Measurements from ENCODE around the gene DIO3. TPM values are rescaled to one million over a fixed set of nuclear protein-coding genes. Genes with fewer than 3 reads are reported as not detected.

DIO3 gene
- total RNA-seq, 2 experiments from 2014 or later, result not detected

GRCh38 chr14:101563352-101563653, 2.0 kb downstream of the DIO3 start:
- no peak for TF ChIP-seq EZH2phosphoT487 (IDR thresholded peaks at IDR 0.05; ENCODE audit: borderline replicate concordance, low read depth, low read length)
- TF ChIP-seq, protein P1, sequence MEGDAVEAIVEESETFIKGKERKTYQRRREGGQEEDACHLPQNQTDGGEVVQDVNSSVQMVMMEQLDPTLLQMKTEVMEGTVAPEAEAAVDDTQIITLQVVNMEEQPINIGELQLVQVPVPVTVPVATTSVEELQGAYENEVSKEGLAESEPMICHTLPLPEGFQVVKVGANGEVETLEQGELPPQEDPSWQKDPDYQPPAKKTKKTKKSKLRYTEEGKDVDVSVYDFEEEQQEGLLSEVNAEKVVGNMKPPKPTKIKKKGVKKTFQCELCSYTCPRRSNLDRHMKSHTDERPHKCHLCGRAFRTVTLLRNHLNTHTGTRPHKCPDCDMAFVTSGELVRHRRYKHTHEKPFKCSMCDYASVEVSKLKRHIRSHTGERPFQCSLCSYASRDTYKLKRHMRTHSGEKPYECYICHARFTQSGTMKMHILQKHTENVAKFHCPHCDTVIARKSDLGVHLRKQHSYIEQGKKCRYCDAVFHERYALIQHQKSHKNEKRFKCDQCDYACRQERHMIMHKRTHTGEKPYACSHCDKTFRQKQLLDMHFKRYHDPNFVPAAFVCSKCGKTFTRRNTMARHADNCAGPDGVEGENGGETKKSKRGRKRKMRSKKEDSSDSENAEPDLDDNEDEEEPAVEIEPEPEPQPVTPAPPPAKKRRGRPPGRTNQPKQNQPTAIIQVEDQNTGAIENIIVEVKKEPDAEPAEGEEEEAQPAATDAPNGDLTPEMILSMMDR (conservative IDR thresholded peaks at IDR 0.05; ENCODE audit: low read length), result no peak
- no peak for DNase-seq (ENCODE audit: low spot score)
- intact Hi-C loops (cut with micrococcal nuclease; ENCODE audit: unreplicated experiment), result loop anchor here (10.0 kb wide), 1 partner anchor 199 kb away; no protein-coding TSS in a partner anchor
- peak overlapping the region; percentile 25 for H3K27ac ChIP-seq (ENCODE audit: low read depth, low read length, poor library complexity, severe bottlenecking)
- no peaks in the 10 kb centered on the region for H3K9me2 ChIP-seq (ENCODE audit: insufficient read depth, low read length)
- H3K9me3 ChIP-seq (ENCODE audit: low read length), result no peaks in the 10 kb centered on the region
- ChIA-PET CTCF (ENCODE audit: unreplicated experiment) (interaction anchor here (0.6 kb wide), 1 partner anchor 709 kb away, joined by 3 read pairs; no protein-coding TSS in a partner anchor), POLR2A (interaction anchor here (0.7 to 1.0 kb wide), 2 partner anchors 82 to 160 kb away, joined by 3 to 5 read pairs; no protein-coding TSS in a partner anchor)
- H3K79me2 ChIP-seq (ENCODE audit: insufficient read depth, low read depth, low read length), result no peaks in the 10 kb centered on the region
- H3K4me2 ChIP-seq (ENCODE audit: low read length), result peak overlapping the region; percentile 64
- H4K20me1 ChIP-seq (ENCODE audit: insufficient read depth, low read length), result no peaks in the 10 kb centered on the region
- H3K4me3 ChIP-seq (ENCODE audit: low read depth, low read length, poor library complexity, severe bottlenecking), result peak overlapping the region; percentile 32
- H3K36me3 ChIP-seq (ENCODE audit: insufficient read depth, low read length), result no peaks in the 10 kb centered on the region
- no TSS peak for BruUV-seq (replicated peaks)
- H3K4me1 ChIP-seq (ENCODE audit: insufficient read depth, low read length, poor library complexity, severe bottlenecking), result peaks cover 18% of the 10 kb centered on the region
- peak overlapping the region; percentile 48; the same call in 1 of the 2 replicates for H2AFZ ChIP-seq (ENCODE audit: low read length)

DNA sequence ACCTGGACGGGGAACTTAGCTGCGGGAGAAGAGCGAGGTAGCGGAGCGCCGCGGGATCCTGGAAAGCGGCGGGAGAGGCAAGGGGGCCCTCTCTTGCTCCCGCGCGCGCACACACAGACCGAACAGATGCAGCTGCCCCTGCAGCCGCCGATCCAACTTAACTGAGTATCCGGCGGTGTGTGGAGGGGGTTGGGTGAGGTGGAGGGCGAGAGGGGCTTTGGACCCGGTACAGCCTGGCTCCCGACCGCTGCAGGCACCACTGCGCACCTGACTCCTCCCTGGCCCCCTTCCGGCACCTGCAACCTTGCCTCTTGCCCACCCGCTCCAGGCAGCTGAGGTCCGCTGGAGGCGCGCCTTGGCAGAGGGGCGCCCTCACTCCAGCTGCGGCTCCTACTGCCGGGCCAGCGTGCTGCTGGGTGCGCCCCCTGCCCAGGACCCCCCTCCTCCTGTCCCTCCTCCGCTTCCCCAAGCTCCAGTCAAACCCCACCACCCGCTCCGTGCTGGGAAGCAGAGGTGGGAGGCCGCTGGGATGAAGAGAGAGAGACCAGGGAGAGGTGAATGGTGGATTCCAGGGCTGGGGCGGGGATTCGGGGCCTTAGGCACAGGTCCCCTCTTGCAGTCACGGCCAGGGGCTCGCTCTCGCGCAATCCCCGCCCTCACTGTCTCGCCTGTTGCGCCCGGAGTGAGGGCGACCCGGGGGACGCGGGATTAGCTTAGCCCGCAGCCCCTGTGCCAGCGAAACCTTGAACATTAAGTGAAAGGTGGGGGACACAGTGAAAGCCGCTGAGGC, 2.6 kb downstream of the DIO3 start:
- intact Hi-C loops (cut with micrococcal nuclease; ENCODE audit: unreplicated experiment), result loop anchor here (10.0 kb wide), 1 partner anchor 199 kb away; no protein-coding TSS in a partner anchor
- no TSS peak for BruUV-seq (replicated peaks)
- no peak overlapping the region for H2AFZ ChIP-seq (ENCODE audit: low read length)
- CTCF ChIA-PET (ENCODE audit: unreplicated experiment), result interaction anchor here (0.6 kb wide), 1 partner anchor 710 kb away, joined by 3 read pairs; no protein-coding TSS in a partner anchor
- H3K4me1 ChIP-seq (ENCODE audit: insufficient read depth, low read length, poor library complexity, severe bottlenecking), result peaks cover 18% of the 10 kb centered on the region
- no peaks in the 10 kb centered on the region for H3K9me3 ChIP-seq (ENCODE audit: low read length)
- no peaks in the 10 kb centered on the region for H4K20me1 ChIP-seq (ENCODE audit: insufficient read depth, low read length)
- H3K27ac ChIP-seq (ENCODE audit: low read depth, low read length, poor library complexity, severe bottlenecking), result no peak overlapping the region
- no peak overlapping the region for H3K4me3 ChIP-seq (ENCODE audit: low read depth, low read length, poor library complexity, severe bottlenecking)
- no peak for DNase-seq (ENCODE audit: low spot score)
- no peaks in the 10 kb centered on the region for H3K79me2 ChIP-seq (ENCODE audit: insufficient read depth, low read depth, low read length)
- no peak for TF ChIP-seq EZH2phosphoT487 (IDR thresholded peaks at IDR 0.05; ENCODE audit: borderline replicate concordance, low read depth, low read length)
- TF ChIP-seq, protein P1 (conservative IDR thresholded peaks at IDR 0.05; ENCODE audit: low read length), result no peak
- POLR2A ChIA-PET, result interaction anchor here (1.0 kb wide), 1 partner anchor 160 kb away, joined by 5 read pairs; no protein-coding TSS in a partner anchor
- no peak overlapping the region; the same call in 1 of the 2 replicates for H3K4me2 ChIP-seq (ENCODE audit: low read length)
- no peaks in the 10 kb centered on the region for H3K9me2 ChIP-seq (ENCODE audit: insufficient read depth, low read length)
- H3K36me3 ChIP-seq (ENCODE audit: insufficient read depth, low read length), result no peaks in the 10 kb centered on the region

- ChIA-PET POLR2A (no interaction called here), CTCF (ENCODE audit: unreplicated experiment) (no interaction called here)
- no peak overlapping the region for H2AFZ ChIP-seq (ENCODE audit: low read length)
- no peaks in the 10 kb centered on the region for H3K9me2 ChIP-seq (ENCODE audit: insufficient read depth, low read length)
- no peaks in the 10 kb centered on the region for H3K9me3 ChIP-seq (ENCODE audit: low read length)
- BruUV-seq (replicated peaks), result no TSS peak
- DNase-seq (ENCODE audit: low spot score), result no peak
- peaks cover 18% of the 10 kb centered on the region for H3K4me1 ChIP-seq (ENCODE audit: insufficient read depth, low read length, poor library complexity, severe bottlenecking)
- TF ChIP-seq, protein P1 (conservative IDR thresholded peaks at IDR 0.05; ENCODE audit: low read length), result no peak
- no peak for TF ChIP-seq EZH2phosphoT487 (IDR thresholded peaks at IDR 0.05; ENCODE audit: borderline replicate concordance, low read depth, low read length)
- H3K27ac ChIP-seq (ENCODE audit: low read depth, low read length, poor library complexity, severe bottlenecking), result no peak overlapping the region
- no peaks in the 10 kb centered on the region for H3K79me2 ChIP-seq (ENCODE audit: insufficient read depth, low read depth, low read length)
- H3K36me3 ChIP-seq (ENCODE audit: insufficient read depth, low read length), result no peaks in the 10 kb centered on the region
- H3K4me2 ChIP-seq (ENCODE audit: low read length), result no peak overlapping the region
- intact Hi-C loops (cut with micrococcal nuclease; ENCODE audit: unreplicated experiment), result loop anchor here (10.0 kb wide), 1 partner anchor 200 kb away; no protein-coding TSS in a partner anchor
- H4K20me1 ChIP-seq (ENCODE audit: insufficient read depth, low read length), result no peaks in the 10 kb centered on the region
- H3K4me3 ChIP-seq (ENCODE audit: low read depth, low read length, poor library complexity, severe bottlenecking), result no peak overlapping the region
These were observed 3.1 kb downstream of the DIO3 start for GRCh38 chr14:101564444-101564776.
